Heart left ventricle (tissue), 16 donors: ENCODE data around the gene UBA7. TPM values are rescaled to one million over a fixed set of nuclear protein-coding genes. Genes with fewer than 3 reads are reported as not detected.
"Not testable (repeated sequence)": the region's sequence is repeated elsewhere in the genome, so short reads cannot be mapped to it uniquely, and the experiment has no call there.

Experiments
- ATAC-seq, 4 donors: fragments of 200-7000 bp; cut with Tn5 transposase; one replicate each; pipeline ENCODE4 v1.9.1; 2020 to 2022; ENCODE audit warnings: moderate library complexity in 4 of 4, mild to moderate bottlenecking in 3 of 4, moderate number of reproducible peaks in 1 of 4
- DNase-seq, 5 donors: peaks; one replicate each; pipeline ENCODE4 v3.0.0-alpha.2; 2020
- H3K27ac ChIP-seq, 12 donors: fragments of 200-600 bp; sonication (generic) in 4 of 12; one replicate each; pipeline versions ENCODE4 v1.5.0 to v1.8.0; 2016 to 2022; ENCODE audit warnings: mild to moderate bottlenecking in 2 of 12
- H3K27me3 ChIP-seq, 9 donors: fragments of 200-600 bp; sonication (generic) in 2 of 9; one replicate each; pipeline versions ENCODE4 v1.5.1 to v1.8.0; 2016 to 2022; ENCODE audit warnings: mild to moderate bottlenecking in 3 of 9
- H3K36me3 ChIP-seq, 9 donors: fragments of 200-600 bp; sonication (generic) in 2 of 9; one replicate each; pipeline versions ENCODE4 v1.5.0 to v1.8.0; 2018 to 2022; ENCODE audit warnings: mild to moderate bottlenecking in 2 of 9
- H3K4me1 ChIP-seq, 12 donors: fragments of 200-600 bp; sonication (generic) in 4 of 12; one replicate each; pipeline versions ENCODE4 v1.5.0 to v1.8.0; 2016 to 2022; ENCODE audit warnings: mild to moderate bottlenecking in 3 of 12
- H3K4me3 ChIP-seq, 12 donors: fragments of 200-600 bp; sonication (generic) in 4 of 12; one replicate each; pipeline versions ENCODE4 v1.5.0 to v1.8.0; 2017 to 2022; ENCODE audit warnings: mild to moderate bottlenecking in 9 of 12, moderate library complexity in 4 of 12
- H3K9me3 ChIP-seq, 12 donors: fragments of 200-600 bp; sonication (generic) in 4 of 12; one replicate each; pipeline versions ENCODE4 v1.5.0 to v1.8.0; 2016 to 2022; ENCODE audit warnings: mild to moderate bottlenecking in 1 of 12
- CTCF ChIP-seq, 12 donors: fragments of 200-600 bp; sonication (generic) in 4 of 12; IDR thresholded peaks; one replicate each; pipeline versions ENCODE4 v1.5.0 to v1.8.0; 2018 to 2022; ENCODE audit warnings: antibody characterized with exemption in 12 of 12, mild to moderate bottlenecking in 5 of 12
- POLR2A ChIP-seq, 2 donors: fragments of 450-650 bp; IDR thresholded peaks; one replicate each; pipeline ENCODE4 v1.6.1; 2017; ENCODE audit warnings: antibody characterized with exemption in 2 of 2, mild to moderate bottlenecking in 2 of 2, moderate library complexity in 2 of 2
- WGBS, 4 donors: extraction: QIAGEN DNeasy Blood & Tissue Kit in 2 of 4; methylation state at CpG; one replicate each; pipeline versions ENCODE4 v1.1.5 to v1.1.7; 2013 to 2018; 5-methylcytosine and 5-hydroxymethylcytosine counted together
- intact Hi-C, 10 donors: fragments of 100-400 bp; cut with DNase I; formaldehyde crosslinking; loops; one replicate each; pipeline versions ENCODE4 v1.11.1 to v1.14.2; 2022
- polyA plus RNA-seq, 2 donors: library from polyadenylated mRNA; stranded (reverse); fragments of 200-250 nt; gene quantifications; one replicate each; pipeline ENCODE4 v1.2.3, GENCODE V29; 2013
- total RNA-seq, 9 donors: library from RNA; depleted of rRNA in 2 of 9; stranded (reverse); fragments of >200 nt in 2 of 9; fragmentation: NEBNext Ultra II Directional in 3 of 9; extraction: Animal tissue kit (Norgen Biotek cat#: 25700) in 3 of 9; gene quantifications; one replicate each; pipeline versions ENCODE4 v1.1.0 to v1.2.4, GENCODE V29; 2016 to 2023
- donor health status: ischemic (EF 13 %, LVEDD 7.1; RV severe dilation, severe dysfunction).
- donor health status: healthy with polysubstance abuse.
- donor health status: DM: no; HTN: yes; CAD: no.
- donor health status: DM: no; HTN: no; CAD: no.
- donor health status: ischemic (EF 25% LVEDD 6.9; RV normal size, moderate dysfunction).
- donor health status: ischemic (EF 25% LVEDD 5.7; RV mildly dilated, moderate dysfunction).
- donor health status: healthy.
- donor health status: DM: yes; HTN: yes; CAD: no.
- donor health status: ischemic (EF 35%, LVEDD 5.7; RV mildly dilated, moderate dysfunction).
- donor health status: nonischemic (EF 11% LVEDD 7.7; RV severe dilation, severe dysfunction).
- donor health status: DM: yes; HTN: yes; CAD: no.
- donor health status: PGD.
- donor health status: ischemic (EF 29% LVEDD 5.4; RV normal size, mild dysfunction).
- donor health status: nonischemic (EF 23%, LVEDD 6.1; RV moderate dilation, normal function).

Gene UBA7
- total and polyA plus RNA-seq, 11 donors = 8.5 to 72.1 (median 22.1) TPM

- ATAC-seq (peak; percentile 100), DNase-seq (peak; percentile 100)
- Histone ChIP-seq H3K36me3 (peaks cover 0 to 29% (median 11%) of the 10 kb centered on the region in 9 donors), H3K27ac (peak within 1 kb of the TSS; percentile 85 to 99 (median 94)), H3K9me3 (no peaks in the 10 kb centered on the region), H3K4me1 (peaks cover 0 to 40% (median 29%) of the 10 kb centered on the region in 12 donors), H3K27me3 (no peaks in the 10 kb centered on the region), H3K4me3 (peak within 1 kb of the TSS; percentile 73 to 98 (median 92))
- intact Hi-C loops = loop anchor here in 2 of 10 donors (5.0 kb wide), 1 partner anchor 64 kb away; the partner anchor contains the start of gene GMPPB (in 2 of the 2)
- WGBS, 4 donors = 5% methylated on average over 43 to 55 of the region's 55 CpGs
- TF ChIP-seq POLR2A (IDR thresholded peaks at IDR 0.05) (peak in 1 of 2 donors; percentile 85), CTCF (IDR thresholded peaks at IDR 0.05) (peak in 2 of 12 donors; percentile 1 to 3)
These were observed 27.2 kb downstream of the UBA7 start, which contains the start of gene IP6K1 for GRCh38 chr3:49786357-49787181. IP6K1 (minus strand) TSS chr3:49786542; CDS start chr3:49748040, 38,502 bp downstream.

GRCh38 chr3:49785565-49786356 lies 28.0 kb downstream of the UBA7 start:
- 2 to 4% (median 3%) methylated on average over 19 to 50 of the region's 50 CpGs for WGBS, 4 donors

GRCh38 chr3:49782277-49782676 lies 31.5 kb downstream of the UBA7 start:
- ATAC-seq, H3K27me3 ChIP-seq, intact Hi-C loops, H3K4me3 ChIP-seq, DNase-seq, H3K9me3 ChIP-seq, H3K27ac ChIP-seq: not testable (repeated sequence)
- H3K4me1 ChIP-seq = peaks cover 0 to 49% (median 30%) of the 10 kb centered on the region in 12 donors
- H3K36me3 ChIP-seq = peaks cover 0 to 49% (median 23%) of the 10 kb centered on the region in 9 donors
- WGBS, 4 donors = 94 to 96% (median 95%) methylated on average over 9 of the region's 9 CpGs

More at GRCh38 chr3:49785565-49786356, 28.0 kb downstream of the UBA7 start:
- Histone ChIP-seq H3K27me3 (no peaks in the 10 kb centered on the region), H3K9me3 (no peaks in the 10 kb centered on the region), H3K4me3 (peak overlapping the region; percentile 73 to 98 (median 92)), H3K27ac (peak overlapping the region; percentile 83 to 99 (median 94)), H3K36me3 (peaks cover 0 to 35% (median 16%) of the 10 kb centered on the region in 9 donors), H3K4me1 (peaks cover 0 to 44% (median 30%) of the 10 kb centered on the region in 12 donors)
- peak in 1 of 5 donors; percentile 73 for DNase-seq
- TF ChIP-seq CTCF (IDR thresholded peaks at IDR 0.05) = no peak
- no peak for TF ChIP-seq POLR2A (IDR thresholded peaks at IDR 0.05)
- ATAC-seq = peak in 3 of 4 donors; percentile 1 to 63 (median 61)
- intact Hi-C loops = loop anchor here in 2 of 10 donors (5.0 kb wide), 1 partner anchor 63 kb away; the partner anchor contains the start of gene GMPPB (in 2 of the 2)

GRCh38 chr3:49781415-49782199 lies 32.1 kb downstream of the UBA7 start:
- DNase-seq = no peak
- intact Hi-C loops = no loop called here
- no peaks in the 10 kb centered on the region for H3K27me3 ChIP-seq
- H3K9me3 ChIP-seq = no peaks in the 10 kb centered on the region
- 79 to 89% (median 84%) methylated on average over 5 of the region's 5 CpGs for whole genome bisulfite sequencing, 4 donors
- peaks cover 0 to 43% (median 24%) of the 10 kb centered on the region in 12 donors for H3K4me1 ChIP-seq
- no peak overlapping the region for H3K27ac ChIP-seq
- ATAC-seq = no peak
- H3K4me3 ChIP-seq = no peak overlapping the region
- H3K36me3 ChIP-seq = peaks cover 0 to 55% (median 30%) of the 10 kb centered on the region in 9 donors
- no peak for TF ChIP-seq POLR2A (IDR thresholded peaks at IDR 0.05)
- TF ChIP-seq CTCF (IDR thresholded peaks at IDR 0.05) = no peak

GRCh38 chr3:49780975-49781365 lies 32.8 kb downstream of the UBA7 start:
- intact Hi-C loops, H3K4me3 ChIP-seq, ATAC-seq, H3K9me3 ChIP-seq, H3K27ac ChIP-seq, DNase-seq, H3K27me3 ChIP-seq: not testable (repeated sequence)
- peaks cover 0 to 43% (median 24%) of the 10 kb centered on the region in 12 donors for H3K4me1 ChIP-seq
- 87 to 94% (median 91%) methylated on average over 9 of the region's 9 CpGs for WGBS, 4 donors
- peaks cover 0 to 59% (median 34%) of the 10 kb centered on the region in 9 donors for H3K36me3 ChIP-seq
